Heart left ventricle (tissue), 16 donors: Measurements from ENCODE around the gene GCA. TPM values are rescaled to one million over a fixed set of nuclear protein-coding genes. Genes with fewer than 3 reads are reported as not detected.

Experiments used
- ATAC-seq, 4 donors: fragments of 200-7000 bp; cut with Tn5 transposase; one replicate each; pipeline ENCODE4 v1.9.1; 2020 to 2022; ENCODE audit warnings: moderate library complexity in 4 of 4, mild to moderate bottlenecking in 3 of 4, moderate number of reproducible peaks in 1 of 4
- DNase-seq, 5 donors: peaks; one replicate each; pipeline ENCODE4 v3.0.0-alpha.2; 2020
- H3K27ac ChIP-seq, 12 donors: fragments of 200-600 bp; sonication (generic) in 4 of 12; one replicate each; pipeline versions ENCODE4 v1.5.0 to v1.8.0; 2016 to 2022; ENCODE audit warnings: mild to moderate bottlenecking in 2 of 12
- H3K27me3 ChIP-seq, 9 donors: fragments of 200-600 bp; sonication (generic) in 2 of 9; one replicate each; pipeline versions ENCODE4 v1.5.1 to v1.8.0; 2016 to 2022; ENCODE audit warnings: mild to moderate bottlenecking in 3 of 9
- H3K36me3 ChIP-seq, 9 donors: fragments of 200-600 bp; sonication (generic) in 2 of 9; one replicate each; pipeline versions ENCODE4 v1.5.0 to v1.8.0; 2018 to 2022; ENCODE audit warnings: mild to moderate bottlenecking in 2 of 9
- H3K4me1 ChIP-seq, 12 donors: fragments of 200-600 bp; sonication (generic) in 4 of 12; one replicate each; pipeline versions ENCODE4 v1.5.0 to v1.8.0; 2016 to 2022; ENCODE audit warnings: mild to moderate bottlenecking in 3 of 12
- H3K4me3 ChIP-seq, 12 donors: fragments of 200-600 bp; sonication (generic) in 4 of 12; one replicate each; pipeline versions ENCODE4 v1.5.0 to v1.8.0; 2017 to 2022; ENCODE audit warnings: mild to moderate bottlenecking in 9 of 12, moderate library complexity in 4 of 12
- H3K9me3 ChIP-seq, 12 donors: fragments of 200-600 bp; sonication (generic) in 4 of 12; one replicate each; pipeline versions ENCODE4 v1.5.0 to v1.8.0; 2016 to 2022; ENCODE audit warnings: mild to moderate bottlenecking in 1 of 12
- POLR2A ChIP-seq, 2 donors: fragments of 450-650 bp; IDR thresholded peaks; one replicate each; pipeline ENCODE4 v1.6.1; 2017; ENCODE audit warnings: antibody characterized with exemption in 2 of 2, mild to moderate bottlenecking in 2 of 2, moderate library complexity in 2 of 2
- WGBS, 4 donors: extraction: QIAGEN DNeasy Blood & Tissue Kit in 2 of 4; methylation state at CpG; one replicate each; pipeline versions ENCODE4 v1.1.5 to v1.1.7; 2013 to 2018; 5-methylcytosine and 5-hydroxymethylcytosine counted together
- intact Hi-C, 10 donors: fragments of 100-400 bp; cut with DNase I; formaldehyde crosslinking; loops; one replicate each; pipeline versions ENCODE4 v1.11.1 to v1.14.2; 2022
- long read RNA-seq, 3 donors: library from polyadenylated mRNA; unstranded; transcript quantifications; one replicate each; pipeline ENCODE4 v2.0.0, GENCODE V29; 2020 to 2021
- polyA plus RNA-seq, 2 donors: library from polyadenylated mRNA; stranded (reverse); fragments of 200-250 nt; gene quantifications; one replicate each; pipeline ENCODE4 v1.2.3, GENCODE V29; 2013
- total RNA-seq, 9 donors: library from RNA; depleted of rRNA in 2 of 9; stranded (reverse); fragments of >200 nt in 2 of 9; fragmentation: NEBNext Ultra II Directional in 3 of 9; extraction: Animal tissue kit (Norgen Biotek cat#: 25700) in 3 of 9; gene quantifications; one replicate each; pipeline versions ENCODE4 v1.1.0 to v1.2.4, GENCODE V29; 2016 to 2023
- TF ChIP-seq, protein P1 (sequence below), 12 donors: fragments of 200-600 bp; sonication (generic) in 4 of 12; IDR thresholded peaks; one replicate each; pipeline versions ENCODE4 v1.5.0 to v1.8.0; 2018 to 2022; ENCODE audit warnings: antibody characterized with exemption in 12 of 12, mild to moderate bottlenecking in 5 of 12
- donor health status: ischemic (EF 13 %, LVEDD 7.1; RV severe dilation, severe dysfunction).
- donor health status: healthy with polysubstance abuse.
- donor health status: DM: no; HTN: yes; CAD: no.
- donor health status: DM: no; HTN: no; CAD: no.
- donor health status: ischemic (EF 25% LVEDD 6.9; RV normal size, moderate dysfunction).
- donor health status: ischemic (EF 25% LVEDD 5.7; RV mildly dilated, moderate dysfunction).
- donor health status: healthy.
- donor health status: DM: yes; HTN: yes; CAD: no.
- donor health status: ischemic (EF 35%, LVEDD 5.7; RV mildly dilated, moderate dysfunction).
- donor health status: nonischemic (EF 11% LVEDD 7.7; RV severe dilation, severe dysfunction).
- donor health status: DM: yes; HTN: yes; CAD: no.
- donor health status: PGD.
- donor health status: ischemic (EF 29% LVEDD 5.4; RV normal size, mild dysfunction).
- donor health status: nonischemic (EF 23%, LVEDD 6.1; RV moderate dilation, normal function).

GCA gene
- 10 to 100 TPM in 2 of 9 donors, 1 to 10 TPM in 7; 5.8 to 20.3 (median 6.4) TPM for total RNA-seq
- polyA plus RNA-seq: 10 to 100 TPM in 1 of 2 donors, 1 to 10 TPM in 1; 3.0 to 11.0 TPM
- long read RNA-seq, donor 1, transcript GCA-204 (8 exons, 1,992 nt): major isoform, 8 of 8 reads
- long read RNA-seq, donor 1, partial matches to known transcripts: 0 of 8 reads
- long read RNA-seq, donor 1, other reads (novel, unspliced or antisense): 0 of 8 reads
- long read RNA-seq, donor 2, transcript GCA-204 (8 exons, 1,992 nt): major isoform, 15 of 21 reads
- long read RNA-seq, donor 2, partial matches to known transcripts: 0 of 21 reads
- long read RNA-seq, donor 2, other reads (novel, unspliced or antisense): 5 of 21 reads
- long read RNA-seq, donor 3, partial matches to known transcripts: 0 of 4 reads
- long read RNA-seq, donor 3, other reads (novel, unspliced or antisense): 1 of 4 reads

DNA sequence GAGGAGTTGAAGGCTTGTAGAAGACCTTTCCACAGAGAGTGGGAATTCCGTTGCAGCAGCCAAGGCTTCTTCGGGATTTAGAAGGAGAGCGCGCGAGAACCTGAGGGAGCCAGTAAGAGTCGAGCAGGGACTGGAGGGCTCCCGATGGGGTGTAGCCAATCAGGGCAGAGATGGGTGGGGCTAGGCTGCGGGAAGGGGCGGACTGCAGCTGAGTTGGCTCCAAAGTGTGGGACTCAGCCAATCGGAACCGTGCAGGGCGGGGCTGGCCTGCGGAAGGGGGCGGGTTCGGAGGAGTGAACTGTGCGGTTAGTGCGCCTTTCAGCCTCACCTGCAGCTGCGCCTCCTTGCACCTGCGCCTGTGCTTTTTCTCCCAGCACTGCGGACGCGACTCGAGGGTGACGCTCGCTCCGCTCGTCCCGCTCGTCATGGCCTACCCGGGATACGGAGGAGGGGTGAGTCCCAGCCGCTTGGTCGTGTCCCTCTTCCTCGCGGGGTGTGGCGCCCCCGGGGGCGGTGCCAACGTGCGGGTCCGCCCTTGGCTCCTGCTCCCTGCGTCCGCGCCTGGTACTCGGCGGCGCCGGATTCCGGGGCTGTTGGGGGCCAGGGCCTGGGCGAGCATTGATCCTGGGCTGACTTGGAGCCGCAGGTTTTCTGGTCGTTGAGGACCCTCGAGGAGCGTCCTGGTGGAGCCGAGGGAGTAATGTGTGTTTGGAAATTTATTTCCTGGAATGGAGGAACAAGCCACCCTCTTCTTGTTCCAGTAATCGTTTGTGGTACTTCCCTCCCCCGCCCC, at the start of gene GCA:
TSS of gene GCA (plus strand) at position 309 of the 793 bp plus-strand sequence. CDS start at position 426, 117 bp downstream.
- Histone ChIP-seq H3K36me3 (peaks cover 0 to 7% (median 0%) of the 10 kb centered on the region in 9 donors), H3K27ac (peak within 1 kb of the TSS in 10 of 12 donors; percentile 31 to 89 (median 66)), H3K4me3 (peak within 1 kb of the TSS; percentile 57 to 87 (median 78)), H3K9me3 (no peaks in the 10 kb centered on the region), H3K27me3 (no peaks in the 10 kb centered on the region), H3K4me1 (peaks cover 0 to 18% (median 4%) of the 10 kb centered on the region in 12 donors)
- ATAC-seq (peak; percentile 100), DNase-seq (peak; percentile 97 to 98 (median 98))
- intact Hi-C loops: loop anchor here in 1 of 10 donors (2.0 kb wide), 1 partner anchor 25 kb away; the partner anchor contains the start of gene IFIH1
- TF ChIP-seq, protein P1, sequence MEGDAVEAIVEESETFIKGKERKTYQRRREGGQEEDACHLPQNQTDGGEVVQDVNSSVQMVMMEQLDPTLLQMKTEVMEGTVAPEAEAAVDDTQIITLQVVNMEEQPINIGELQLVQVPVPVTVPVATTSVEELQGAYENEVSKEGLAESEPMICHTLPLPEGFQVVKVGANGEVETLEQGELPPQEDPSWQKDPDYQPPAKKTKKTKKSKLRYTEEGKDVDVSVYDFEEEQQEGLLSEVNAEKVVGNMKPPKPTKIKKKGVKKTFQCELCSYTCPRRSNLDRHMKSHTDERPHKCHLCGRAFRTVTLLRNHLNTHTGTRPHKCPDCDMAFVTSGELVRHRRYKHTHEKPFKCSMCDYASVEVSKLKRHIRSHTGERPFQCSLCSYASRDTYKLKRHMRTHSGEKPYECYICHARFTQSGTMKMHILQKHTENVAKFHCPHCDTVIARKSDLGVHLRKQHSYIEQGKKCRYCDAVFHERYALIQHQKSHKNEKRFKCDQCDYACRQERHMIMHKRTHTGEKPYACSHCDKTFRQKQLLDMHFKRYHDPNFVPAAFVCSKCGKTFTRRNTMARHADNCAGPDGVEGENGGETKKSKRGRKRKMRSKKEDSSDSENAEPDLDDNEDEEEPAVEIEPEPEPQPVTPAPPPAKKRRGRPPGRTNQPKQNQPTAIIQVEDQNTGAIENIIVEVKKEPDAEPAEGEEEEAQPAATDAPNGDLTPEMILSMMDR (IDR thresholded peaks at IDR 0.05): peak in 4 of 12 donors; percentile 11 to 31 (median 23)
- TF ChIP-seq POLR2A (IDR thresholded peaks at IDR 0.05): peak in 1 of 2 donors; percentile 60
- WGBS, 4 donors: 0 to 1% (median 0%) methylated on average over 40 to 57 of the region's 57 CpGs

- WGBS, 4 donors: 89 to 94% (median 91%) methylated on average over 2 of the region's 2 CpGs
- no peak overlapping the region for H3K27ac ChIP-seq
- DNase-seq (no peak), ATAC-seq (no peak)
- intact Hi-C loops: loop anchor here in 9 of 10 donors (5.0 to 10.0 kb wide), 6 partner anchors 73 to 713 kb away; no protein-coding TSS in a partner anchor
- peaks cover 0 to 4% (median 0%) of the 10 kb centered on the region in 12 donors for H3K4me1 ChIP-seq
- no peak overlapping the region for H3K4me3 ChIP-seq
- peaks cover 0 to 41% (median 0%) of the 10 kb centered on the region in 9 donors for H3K36me3 ChIP-seq
- no peaks in the 10 kb centered on the region for H3K9me3 ChIP-seq
- H3K27me3 ChIP-seq: no peaks in the 10 kb centered on the region
- TF ChIP-seq, protein P1 (IDR thresholded peaks at IDR 0.05): no peak
- TF ChIP-seq POLR2A (IDR thresholded peaks at IDR 0.05): no peak
Observed at GRCh38 chr2:162295009-162295408, 48.9 kb upstream of the GCA start.

DNA sequence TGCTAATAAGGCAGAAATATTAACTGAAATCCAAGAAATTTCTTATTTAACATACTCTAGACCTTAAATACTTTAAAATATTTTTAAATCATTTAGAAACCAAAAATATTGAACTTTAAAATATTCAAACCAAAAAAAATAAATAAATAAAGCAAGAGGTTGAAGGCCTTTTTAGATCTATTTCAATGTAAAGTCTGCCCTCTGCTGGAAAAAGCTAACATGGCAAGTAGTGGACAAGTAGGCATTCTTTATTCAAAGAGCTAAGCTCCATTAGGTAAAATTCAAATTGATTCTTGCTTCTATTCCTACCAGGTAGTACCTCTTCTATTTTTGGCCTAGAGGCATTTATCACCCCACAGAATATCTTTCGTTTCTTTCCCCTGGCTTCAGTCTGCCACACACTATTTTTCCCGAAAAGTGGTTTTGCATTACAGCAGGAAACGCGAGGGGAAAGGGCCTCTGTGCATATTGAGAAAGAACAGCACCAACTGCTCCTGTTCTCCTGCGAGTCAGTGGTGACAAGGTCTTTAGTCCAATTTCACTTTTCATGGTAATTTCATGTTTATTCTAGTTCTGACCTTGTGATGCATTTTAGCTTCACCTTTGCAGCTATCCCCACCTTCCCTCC, 45.9 kb upstream of the GCA start:
- no peaks in the 10 kb centered on the region for H3K27me3 ChIP-seq
- peak in 2 of 5 donors; percentile 57 to 66 for DNase-seq
- no peak overlapping the region for H3K4me3 ChIP-seq
- H3K27ac ChIP-seq: no peak overlapping the region
- H3K4me1 ChIP-seq: peaks cover 0 to 11% (median 0%) of the 10 kb centered on the region in 12 donors
- peaks cover 0 to 33% (median 0%) of the 10 kb centered on the region in 9 donors for H3K36me3 ChIP-seq
- TF ChIP-seq POLR2A (IDR thresholded peaks at IDR 0.05): no peak
- TF ChIP-seq, protein P1 (IDR thresholded peaks at IDR 0.05): peak; percentile 78 to 95 (median 85)
- H3K9me3 ChIP-seq: no peaks in the 10 kb centered on the region
- ATAC-seq: peak in 1 of 4 donors; percentile 63
- intact Hi-C loops: loop anchor here (1.0 to 10.0 kb wide), 10 partner anchors 76 to 716 kb away; partner anchors contain the start of gene GCG (in 1 of the 10)
- WGBS, 4 donors: 61 to 65% (median 63%) methylated on average over 5 of the region's 5 CpGs
